Suppressor macrophage treated with lipopolysaccharide for 1 hour (primary cell): Measurements from ENCODE around the gene CEP63.
"Not testable (repeated sequence)": the region's sequence is repeated elsewhere in the genome, so short reads cannot be mapped to it uniquely, and the experiment has no call there.

Experiments
- DNase-seq, 3 donors: peaks; one replicate each; pipeline ENCODE4 v3.0.0-alpha.2; 2020 to 2022

Gene CEP63

GRCh38 chr3:134522541-134522940, 36.7 kb downstream of the CEP63 start:
- DNase-seq, result no peak

DNA sequence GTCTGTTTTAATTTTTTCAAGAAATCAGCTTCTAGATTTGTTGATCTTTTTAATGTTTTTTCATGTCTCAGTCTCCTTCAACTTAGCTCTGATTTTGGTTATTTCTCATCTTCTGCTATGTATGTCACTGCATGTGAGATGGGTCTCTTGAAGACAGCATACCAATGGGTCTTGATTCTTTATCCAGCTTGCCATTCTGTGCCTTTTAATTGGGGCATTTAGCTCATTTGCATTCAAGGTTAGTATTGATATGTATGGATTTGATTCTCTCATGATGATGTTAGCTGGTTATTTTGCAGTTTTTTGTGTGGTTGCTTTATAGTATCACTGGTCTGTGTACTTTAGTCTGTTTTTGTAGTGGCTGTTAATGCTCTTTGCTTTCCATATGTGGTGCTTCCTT, 39.4 kb downstream of the CEP63 start:
- no peak for DNase-seq

GRCh38 chr3:134526319-134526718, 40.5 kb downstream of the CEP63 start:
- no peak for DNase-seq

- DNase-seq, result no peak
These were observed 41.2 kb downstream of the CEP63 start for GRCh38 chr3:134527037-134527436.

- DNase-seq, result no peak
These were observed 41.8 kb downstream of the CEP63 start for GRCh38 chr3:134527538-134528186.

GRCh38 chr3:134533493-134533892, 47.6 kb downstream of the CEP63 start:
- no peak for DNase-seq

DNA sequence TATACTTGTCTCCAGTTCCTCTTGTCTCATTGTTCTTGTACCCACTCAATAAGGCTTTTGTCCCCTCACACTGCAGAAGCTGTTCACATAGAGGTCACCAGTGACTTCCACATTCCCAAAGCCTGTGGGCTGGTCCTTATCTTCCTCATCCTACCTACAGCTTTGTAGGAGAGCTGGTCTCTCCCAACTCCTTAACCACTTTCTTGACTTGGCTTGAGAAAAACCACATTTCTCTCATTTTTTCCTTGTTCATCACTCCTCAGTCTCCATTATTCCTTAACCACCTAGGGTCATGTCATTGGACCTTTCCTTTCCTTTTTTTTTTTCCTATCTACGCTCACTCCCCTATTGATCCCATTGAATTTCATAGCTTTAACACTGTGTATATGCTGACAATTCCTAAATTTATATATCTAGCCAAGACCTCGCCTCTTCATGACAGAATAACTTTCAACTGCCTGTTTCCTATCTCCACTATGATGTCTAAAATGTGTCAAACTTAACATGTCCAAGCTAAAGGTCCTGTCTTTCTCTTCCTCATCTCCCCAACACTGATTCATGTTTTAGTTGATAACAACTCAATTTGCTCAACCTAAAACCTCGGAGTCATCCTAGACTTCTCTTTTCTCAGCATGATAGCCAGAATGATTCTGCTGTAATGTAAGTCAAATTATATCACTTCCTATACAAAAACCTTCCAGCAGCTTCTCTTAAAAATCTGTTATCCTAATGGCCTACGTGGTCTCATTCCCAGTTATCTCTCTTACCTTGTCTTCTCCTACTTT, 49.5 kb downstream of the CEP63 start:
- DNase-seq, result peak in 2 of 3 donors; percentile 27 to 43

DNA sequence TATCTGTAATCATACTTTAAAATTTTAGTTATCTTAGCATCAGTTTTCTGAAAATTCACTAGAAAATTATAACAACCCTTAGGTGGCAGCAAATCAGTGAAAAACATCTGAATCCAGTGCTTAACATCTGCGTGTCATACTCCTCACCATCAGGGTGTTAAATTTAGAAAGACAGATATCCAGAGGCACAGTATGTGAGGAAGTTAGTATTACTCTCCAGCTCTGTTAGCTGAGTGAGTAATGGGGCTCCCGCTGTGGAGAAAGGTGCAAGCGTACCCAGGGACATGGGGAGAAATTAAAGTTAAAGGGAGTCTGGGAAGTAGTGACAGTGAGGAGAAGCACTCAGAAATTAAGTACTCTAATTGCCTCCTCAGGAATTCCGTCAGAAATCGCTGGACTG, 50.9 kb downstream of the CEP63 start:
- no peak for DNase-seq

- peak in 2 of 3 donors; percentile 32 to 45 for DNase-seq
These were observed 56.6 kb downstream of the CEP63 start for GRCh38 chr3:134542287-134542958.

- peak; percentile 69 to 79 (median 74) for DNase-seq
These were observed 57.3 kb downstream of the CEP63 start for GRCh38 chr3:134543113-134543512.

- DNase-seq, result peak; percentile 13 to 60 (median 51)
These were observed 58.5 kb downstream of the CEP63 start for GRCh38 chr3:134544316-134544715.

GRCh38 chr3:134544783-134545182, 58.9 kb downstream of the CEP63 start:
- not testable (repeated sequence) for DNase-seq

GRCh38 chr3:134545818-134546217, 60.0 kb downstream of the CEP63 start:
- DNase-seq, result no peak

DNA sequence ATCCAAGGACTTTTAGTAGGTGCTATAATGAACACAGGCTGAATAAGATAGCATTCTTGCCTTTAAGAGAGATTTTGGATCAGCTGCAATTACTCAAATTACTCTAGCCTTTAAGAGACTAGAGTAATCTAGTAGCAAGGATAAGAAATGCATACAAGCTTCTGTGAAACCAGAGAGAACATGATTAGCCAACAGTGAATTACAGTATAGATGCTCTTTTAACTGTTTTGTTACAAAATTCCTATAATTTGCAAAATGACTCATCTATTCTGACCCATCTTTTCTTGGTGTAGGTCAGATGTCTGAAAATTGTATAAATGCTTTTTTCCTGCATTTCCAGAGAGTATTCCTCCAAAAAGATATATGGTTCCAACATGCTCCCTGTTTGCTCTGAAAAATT, 66.9 kb downstream of the CEP63 start:
- DNase-seq, result peak in 2 of 3 donors; percentile 13 to 28

DNA sequence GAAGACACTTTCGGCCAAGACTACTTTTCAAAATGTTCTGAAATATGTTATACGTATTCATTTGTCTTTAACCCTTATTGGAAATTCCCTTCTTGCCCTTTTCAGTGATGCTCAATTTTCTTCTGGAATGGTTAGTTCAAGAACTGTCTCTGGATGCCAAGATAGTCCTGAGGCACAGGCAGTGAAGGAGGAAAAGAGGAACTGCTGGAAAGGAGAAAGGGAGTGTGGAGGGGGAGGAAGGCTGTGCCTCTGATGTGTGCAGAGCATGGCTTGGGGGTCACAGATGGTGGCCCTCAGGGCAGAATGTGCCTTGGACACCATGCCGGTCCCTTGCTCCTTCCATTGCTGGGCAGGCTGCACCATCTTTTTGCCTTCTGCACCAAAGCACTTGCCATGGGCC, 73.7 kb downstream of the CEP63 start:
- no peak for DNase-seq

DNA sequence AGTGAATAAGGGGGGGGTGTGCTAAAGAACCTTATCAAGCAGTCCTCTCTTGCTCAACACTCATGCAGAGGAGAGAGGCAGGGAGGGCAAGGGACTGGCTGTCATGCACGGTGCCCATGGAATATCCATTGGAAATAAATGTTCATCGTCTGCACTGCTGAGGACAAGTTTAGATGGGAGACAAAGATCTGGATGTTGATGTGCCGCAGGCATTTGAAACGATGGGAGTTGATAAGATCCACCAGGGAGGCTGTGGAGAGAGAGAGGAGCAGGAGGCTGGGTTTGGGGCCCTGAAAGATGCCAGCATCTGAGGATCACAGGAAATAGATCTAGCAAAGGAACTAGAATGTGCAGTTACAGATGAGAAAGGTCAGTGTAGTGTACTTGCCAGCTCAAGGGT, 76.2 kb downstream of the CEP63 start:
- no peak for DNase-seq

- DNase-seq, result no peak
These were observed 77.7 kb downstream of the CEP63 start for GRCh38 chr3:134563601-134564000.

DNA sequence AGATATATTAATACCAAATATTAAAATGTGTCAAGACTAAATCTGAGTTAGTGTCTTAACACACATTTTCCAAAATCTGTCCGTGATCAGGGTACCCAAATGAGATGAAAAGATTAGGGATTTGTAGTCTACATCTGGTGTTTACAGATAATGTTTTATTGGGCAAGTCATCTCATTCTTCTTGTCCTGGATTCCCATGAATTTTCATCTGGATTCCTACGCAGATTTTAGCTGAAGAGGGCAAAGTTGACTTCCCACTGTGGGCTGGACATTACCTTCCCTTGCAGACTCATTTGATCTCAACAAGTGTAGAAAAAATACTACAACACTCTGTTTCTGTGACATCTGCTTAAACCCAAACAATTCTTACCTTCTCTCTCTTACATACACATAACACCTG, 79.1 kb downstream of the CEP63 start:
- DNase-seq, result no peak

- no peak for DNase-seq
These were observed 81.7 kb downstream of the CEP63 start for GRCh38 chr3:134567605-134568004.

DNA sequence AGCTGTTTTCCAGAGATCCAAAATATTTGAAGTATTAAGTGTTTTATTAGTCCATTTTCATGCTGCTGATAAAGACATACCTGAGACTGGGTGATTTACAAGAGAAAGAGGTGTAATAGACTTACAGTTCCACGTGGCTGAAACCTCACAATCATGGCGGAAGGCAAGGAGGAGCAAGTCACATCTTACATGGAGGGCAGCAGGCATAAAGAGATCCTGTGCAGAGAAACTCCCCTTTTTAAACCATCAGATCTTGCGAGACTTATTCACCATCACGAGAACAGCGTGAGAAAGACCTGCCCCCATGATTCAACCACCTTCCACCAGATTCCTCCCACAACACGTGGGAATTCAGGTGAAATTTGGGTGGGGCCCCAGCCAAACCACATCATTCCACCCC, 82.9 kb downstream of the CEP63 start:
- no peak for DNase-seq

DNA sequence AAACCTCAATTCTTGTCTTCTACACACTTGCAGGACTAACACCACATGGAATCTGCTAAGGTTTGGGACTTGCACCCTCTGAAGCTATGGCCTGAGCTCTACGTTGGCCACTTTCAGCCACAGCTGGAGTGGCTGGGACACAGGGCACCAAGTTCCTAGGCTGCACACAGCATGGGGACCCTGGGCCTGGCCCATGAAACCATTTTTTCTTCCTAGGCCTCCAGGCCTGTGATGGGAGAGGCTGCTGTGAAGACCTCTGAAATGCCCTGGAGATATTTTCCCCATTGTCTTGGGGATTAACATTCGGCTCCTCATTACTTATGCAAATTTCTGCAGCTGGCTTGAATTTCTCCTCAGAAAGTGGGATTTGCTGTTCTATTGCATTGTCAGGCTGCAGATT, 84.0 kb downstream of the CEP63 start:
- DNase-seq, result not testable (repeated sequence)

DNA sequence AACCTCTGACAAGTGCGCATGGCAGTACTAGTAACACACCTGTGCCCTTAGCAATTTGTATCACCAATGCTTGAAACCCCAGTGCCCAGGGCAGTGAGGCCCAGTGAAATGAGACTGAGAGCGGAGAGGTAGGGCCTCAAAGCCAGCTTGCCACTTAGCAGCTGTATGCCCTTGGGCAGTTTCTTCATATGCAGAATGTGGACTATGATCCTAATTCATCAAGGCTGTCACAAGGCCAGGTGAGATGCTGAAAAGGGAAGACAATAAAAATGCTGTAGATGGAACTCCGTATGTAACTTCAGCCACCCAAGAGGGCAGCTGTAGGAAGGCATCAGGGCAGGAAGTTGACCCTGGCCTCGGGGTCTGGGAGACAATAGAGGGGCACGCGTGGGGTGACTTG, 90.6 kb downstream of the CEP63 start:
- no peak for DNase-seq

GRCh38 chr3:134576831-134577230, 91.0 kb downstream of the CEP63 start:
- no peak for DNase-seq

DNA sequence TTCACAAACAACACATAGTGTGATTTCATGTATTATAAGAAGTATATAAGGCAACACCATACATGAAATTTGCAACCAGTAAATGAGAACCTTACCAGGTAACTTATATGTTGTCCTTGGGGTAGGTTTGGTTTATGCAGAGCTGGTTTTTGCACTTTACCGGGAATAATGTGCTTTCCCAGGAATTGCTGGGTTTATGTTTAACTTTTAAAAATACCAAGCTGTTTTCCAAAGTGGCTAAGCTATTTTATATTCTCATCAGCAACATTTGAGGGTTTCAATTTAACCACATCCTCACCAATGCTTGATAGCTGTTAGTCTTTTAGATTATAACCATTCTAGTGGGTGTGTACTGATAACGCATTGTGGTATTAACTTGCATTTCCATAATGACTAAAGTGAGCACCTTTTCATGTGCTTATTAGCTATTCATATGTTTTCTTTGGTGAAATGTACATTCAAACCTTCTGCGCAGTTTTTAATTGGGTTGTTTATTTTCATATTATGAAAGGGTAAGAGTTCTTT, 93.3 kb downstream of the CEP63 start:
- DNase-seq, result no peak
